Epithelial cell of prostate (primary cell): ENCODE measurements around the gene ARFRP1.

Experiments used
- DNase-seq: peaks from one replicate; pipeline ENCODE4 v3.0.0-alpha.2; 2011; ENCODE audit warnings: low read depth, low spot score
- H3K27ac ChIP-seq: fragments of 450-650 bp; 2 replicates; pipeline ENCODE4 v1.5.1; 2017; ENCODE audit warnings: mild to moderate bottlenecking

Gene ARFRP1

DNA sequence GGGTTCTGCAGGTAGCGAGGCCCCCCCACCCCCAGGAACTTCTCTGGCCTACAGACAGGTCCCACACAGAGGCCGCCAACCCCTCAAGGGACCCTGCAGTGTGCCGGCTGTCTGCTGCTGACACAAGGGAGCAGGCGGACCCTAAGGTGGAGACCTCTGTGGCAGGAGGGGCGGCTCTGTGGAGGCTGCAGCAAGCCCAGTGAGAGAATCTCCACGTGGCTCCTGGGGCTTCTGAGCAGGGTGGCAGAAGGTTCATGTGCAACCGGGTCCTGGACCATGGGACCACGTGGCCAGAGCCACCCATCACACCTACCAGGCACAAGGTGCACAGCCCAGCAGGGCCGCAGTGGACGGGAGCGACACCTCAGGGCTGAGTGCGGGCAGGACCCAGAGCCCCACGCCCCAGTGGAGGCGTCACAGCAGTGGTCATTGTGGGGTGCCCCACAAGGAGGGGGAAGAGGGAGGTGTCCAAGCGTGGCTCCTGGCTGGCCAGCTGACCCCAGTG, 4.3 kb downstream of the ARFRP1 start:
- DNase-seq: no peak
- H3K27ac ChIP-seq: no peak overlapping the region

DNA sequence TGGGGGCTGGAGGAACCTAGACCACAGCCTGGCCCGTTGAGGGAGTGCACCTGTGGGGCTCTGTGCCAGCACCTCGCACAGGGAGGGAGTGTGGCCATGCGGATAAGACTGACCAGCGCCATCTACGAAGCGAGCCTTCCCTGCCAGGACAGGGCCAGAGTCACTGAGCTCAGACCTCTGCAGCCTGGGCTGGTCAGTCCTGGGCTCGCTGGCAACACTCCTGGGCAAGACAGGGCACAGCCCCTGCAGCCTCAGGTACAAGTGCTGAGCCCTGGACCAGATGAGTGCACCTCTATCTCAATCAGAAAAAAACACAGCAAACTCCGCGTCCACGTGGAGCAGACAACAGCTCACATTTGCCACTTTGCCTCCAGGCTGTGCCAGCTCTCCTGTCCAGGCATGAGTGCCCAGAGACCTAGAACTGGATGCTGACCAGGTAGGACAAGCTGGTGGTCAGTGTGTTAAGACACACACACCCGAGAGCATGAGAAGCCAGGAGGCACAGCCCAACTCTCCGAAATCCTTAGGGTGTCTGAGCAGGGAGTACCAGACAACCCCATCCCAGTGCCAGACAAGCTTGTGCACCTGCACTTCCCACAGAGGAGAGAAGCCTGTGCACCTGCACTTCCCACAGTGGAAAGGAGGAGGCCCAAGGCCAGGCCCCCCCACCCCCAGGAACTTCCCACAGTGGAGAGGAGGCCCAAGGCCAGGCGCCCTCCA, 4.9 kb downstream of the ARFRP1 start:
- no peak overlapping the region for H3K27ac ChIP-seq
- DNase-seq: no peak

DNA sequence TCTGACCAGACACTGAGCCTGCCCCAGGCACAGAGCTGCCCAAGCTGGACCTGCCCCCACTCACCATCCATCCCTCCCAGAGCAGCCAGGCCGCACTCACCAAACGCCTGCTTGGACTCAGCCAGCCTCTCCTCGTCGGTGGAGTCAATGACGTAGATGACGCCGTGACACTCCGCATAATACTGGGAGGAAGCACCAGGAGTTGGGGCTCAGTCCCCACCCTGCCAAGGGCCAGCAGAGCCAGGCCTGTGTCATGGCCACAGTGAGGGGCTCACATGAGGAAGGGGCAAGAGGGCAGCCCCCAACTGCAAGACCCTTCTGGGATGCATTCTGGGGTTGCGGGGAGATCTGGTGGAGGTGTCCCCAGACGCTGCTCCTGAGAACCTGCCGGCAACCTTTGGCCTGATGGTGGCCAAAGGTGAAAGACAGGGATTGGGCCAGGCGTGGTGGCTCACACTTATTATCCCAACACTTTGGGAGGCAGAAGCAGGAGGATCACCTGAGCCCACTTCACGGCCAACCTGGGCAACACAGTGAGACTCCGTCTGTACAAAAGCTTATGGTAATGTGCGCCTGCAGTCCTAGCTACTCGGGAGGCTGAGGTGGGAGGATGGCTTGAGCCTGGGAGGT, 5.6 kb downstream of the ARFRP1 start:
- no peak for DNase-seq
- H3K27ac ChIP-seq: no peak overlapping the region

DNA sequence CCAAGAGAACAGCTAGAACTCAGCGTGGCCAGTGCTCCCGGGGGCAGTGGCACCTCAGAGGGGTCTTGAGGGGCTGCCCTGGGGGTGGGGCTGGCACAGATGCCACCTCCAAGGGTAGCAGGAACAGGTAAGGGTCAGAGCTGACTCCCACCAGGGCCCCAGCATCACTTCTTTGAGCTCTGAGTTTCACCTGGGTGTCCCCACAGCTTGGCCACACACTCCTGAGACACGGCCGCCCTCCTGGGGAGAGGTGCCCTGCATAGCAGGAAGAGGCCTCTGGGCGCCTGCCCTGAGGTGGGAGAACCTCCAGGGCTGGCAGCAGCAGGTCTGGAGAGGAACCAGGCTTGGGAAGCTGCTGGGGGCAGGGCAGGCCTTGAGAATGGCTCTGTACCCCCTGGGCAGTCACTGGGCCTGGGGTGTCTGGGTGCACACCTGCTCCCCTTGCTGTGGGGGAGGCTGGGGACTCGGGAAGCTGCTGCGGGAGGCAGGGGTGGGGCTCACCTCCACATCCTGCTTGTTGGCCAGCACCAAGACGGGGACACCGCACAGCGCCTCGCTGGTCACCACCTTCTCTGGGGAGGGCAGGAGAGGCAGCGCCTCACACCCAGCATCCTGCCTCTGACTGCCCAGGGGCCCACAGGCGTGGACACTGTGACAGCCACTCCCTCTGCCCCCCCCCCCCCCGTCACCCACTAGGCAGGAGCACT, 6.3 kb downstream of the ARFRP1 start:
- no peak overlapping the region for H3K27ac ChIP-seq
- DNase-seq: no peak

DNA sequence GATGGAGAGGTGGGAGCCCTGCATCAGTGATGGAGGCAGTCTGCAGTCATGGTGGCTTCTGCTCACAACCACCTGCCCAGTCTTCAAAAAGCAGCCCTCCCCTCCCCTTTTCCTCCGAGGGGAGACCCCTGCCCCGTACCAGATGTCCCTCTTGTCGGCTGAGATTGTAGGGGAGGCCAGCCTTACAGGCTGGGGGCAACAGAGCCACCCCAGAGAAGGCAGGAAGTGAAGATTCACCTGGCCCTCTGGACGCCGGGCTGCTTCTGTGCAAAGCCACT, 6.8 kb downstream of the ARFRP1 start:
- no peak overlapping the region for H3K27ac ChIP-seq
- no peak for DNase-seq

DNA sequence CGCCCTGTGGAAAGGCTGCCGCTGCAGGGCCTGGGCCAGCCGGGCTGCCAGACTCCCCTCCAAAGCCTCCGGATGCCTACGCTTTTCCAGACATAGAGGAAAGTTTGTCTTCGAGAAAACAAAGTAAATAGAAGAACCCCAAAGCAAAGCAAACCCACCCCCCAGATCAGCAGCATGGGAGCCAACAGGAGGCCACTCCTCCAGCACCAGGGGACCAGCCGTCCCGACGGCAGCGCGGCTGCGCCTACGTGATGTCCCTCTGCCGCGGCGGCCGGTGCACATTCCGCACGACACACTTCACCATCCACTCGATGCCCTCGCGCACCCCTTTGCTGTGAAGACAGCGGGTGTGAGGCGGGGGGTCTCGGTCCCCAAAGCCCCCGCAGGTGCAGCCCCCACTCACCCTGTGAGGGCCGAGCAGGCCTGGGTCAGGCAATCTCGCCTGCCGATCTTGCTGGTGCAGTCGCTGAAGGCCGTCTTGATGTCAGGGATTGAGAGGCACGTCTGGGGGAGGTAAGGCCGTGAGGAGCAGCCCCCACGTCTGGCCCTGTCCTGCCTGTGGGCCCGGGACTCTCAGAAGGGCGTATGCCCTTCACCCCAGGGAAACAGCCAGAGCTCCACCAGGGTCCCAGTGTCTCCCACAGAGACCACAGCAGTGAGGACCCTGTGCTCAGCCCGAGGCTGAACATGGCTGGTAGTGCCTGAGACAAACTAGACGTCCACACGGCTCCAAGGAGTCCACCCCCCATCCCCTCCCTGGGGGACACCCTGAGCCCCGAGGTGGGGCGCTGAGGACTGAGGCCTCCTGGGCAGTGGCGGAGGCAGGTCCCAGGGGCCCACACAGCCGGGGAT, 7.4 kb downstream of the ARFRP1 start:
- no peak for DNase-seq
- peak overlapping the region; percentile 90 for H3K27ac ChIP-seq

DNA sequence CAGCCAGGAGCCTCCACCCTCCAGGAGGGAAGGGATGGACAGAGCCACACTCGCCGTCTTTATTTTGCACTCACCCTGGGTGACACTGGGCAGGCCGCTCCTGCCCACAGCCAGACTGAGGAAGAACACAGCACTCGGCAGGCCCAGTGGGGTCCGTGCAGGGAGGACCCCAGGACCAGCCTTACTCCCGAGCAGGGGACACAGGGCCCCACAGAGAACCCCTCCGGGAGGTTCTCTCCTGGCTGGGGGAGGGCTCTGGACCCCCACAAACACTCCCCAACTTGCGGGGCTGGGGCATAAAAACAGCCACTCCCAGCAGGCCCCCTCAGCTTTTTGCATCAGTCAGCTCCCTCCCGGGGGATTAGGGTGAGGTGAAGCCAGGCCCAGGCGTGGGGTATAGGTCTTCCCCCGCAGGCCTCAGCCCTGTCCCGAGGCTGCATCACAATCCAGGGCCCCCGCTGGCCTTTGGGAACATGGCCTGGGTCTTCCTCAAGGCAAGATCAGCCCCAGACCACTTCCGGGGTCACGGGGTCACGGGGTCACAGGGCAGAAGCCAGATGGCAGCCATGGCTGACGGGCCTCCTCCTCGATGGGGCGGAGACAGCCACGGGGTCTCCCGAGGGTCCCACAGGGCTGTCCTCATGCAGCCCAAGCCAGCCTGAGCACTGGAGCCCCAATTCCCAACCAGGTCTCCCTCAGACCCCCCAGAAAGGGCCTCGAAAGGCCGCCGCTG, 8.1 kb downstream of the ARFRP1 start:
- H3K27ac ChIP-seq: peak overlapping the region; percentile 90
- DNase-seq: no peak

DNA sequence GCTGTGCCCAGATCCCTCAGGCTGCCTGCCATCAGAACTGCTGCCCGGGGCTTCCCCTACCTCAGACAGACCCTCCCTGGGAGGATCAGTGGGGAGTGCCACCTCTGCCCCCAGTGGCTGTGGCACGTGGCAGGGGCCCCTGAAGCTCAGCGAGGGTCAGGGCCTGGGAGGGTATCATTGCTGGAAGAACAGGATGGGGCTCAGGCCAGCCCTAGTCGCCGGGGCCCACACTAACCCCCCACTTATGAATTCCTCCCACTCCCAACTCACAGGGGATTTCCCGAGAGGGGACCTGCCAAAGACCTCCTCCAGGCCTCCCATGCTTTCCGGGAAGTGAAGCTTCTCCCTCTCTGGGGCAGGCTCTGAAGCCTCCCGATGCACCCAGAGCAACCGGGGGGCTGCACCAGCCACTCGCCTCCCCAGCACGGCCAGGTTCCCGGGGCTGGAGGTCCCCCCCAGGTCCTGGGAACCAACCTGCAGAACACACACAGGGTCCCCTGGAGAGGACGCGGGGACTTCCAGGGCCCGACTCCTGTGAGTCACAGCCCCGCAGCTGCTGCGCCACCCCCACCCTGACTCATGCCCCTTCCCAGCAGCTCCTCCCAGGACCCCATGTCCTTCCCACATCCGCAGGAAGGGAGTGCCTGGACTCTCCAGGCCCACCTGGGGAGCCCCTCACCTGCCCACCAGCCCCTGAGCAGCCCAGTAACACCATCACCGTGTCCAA, 8.9 kb downstream of the ARFRP1 start:
- peak; percentile 52 for DNase-seq

DNA sequence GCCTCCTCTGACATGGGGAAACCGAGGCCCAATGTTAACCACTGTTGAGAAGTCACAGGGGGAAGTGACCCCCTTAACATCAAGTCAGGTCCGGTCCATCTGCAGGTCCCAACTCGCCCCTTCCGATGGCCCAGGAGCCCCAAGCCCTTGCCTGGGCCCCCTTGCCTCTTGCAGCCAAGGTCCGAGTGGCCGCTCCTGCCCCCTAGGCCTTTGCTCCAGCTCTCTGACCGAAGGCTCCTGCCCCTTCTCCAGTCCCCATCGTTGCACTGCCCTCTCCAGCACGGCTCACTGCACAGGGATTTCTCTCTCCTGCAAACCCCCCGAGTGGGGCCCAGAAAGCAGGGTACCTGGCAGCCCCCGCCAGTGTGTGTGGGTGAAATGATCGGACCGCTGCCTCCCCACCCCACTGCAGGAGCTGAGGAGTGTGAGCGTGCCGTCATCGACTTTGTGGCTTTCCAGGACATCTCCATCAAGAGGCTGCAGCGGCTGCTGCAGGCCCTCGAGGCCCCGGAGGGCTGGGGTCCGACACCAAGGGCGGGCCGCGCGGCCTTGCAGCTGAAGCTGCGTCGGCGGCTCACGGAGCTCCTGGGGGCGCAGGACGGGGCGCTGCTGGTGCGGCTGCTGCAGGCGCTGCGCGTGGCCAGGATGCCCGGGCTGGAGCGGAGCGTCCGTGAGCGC, 9.8 kb downstream of the ARFRP1 start:
- no peak for DNase-seq
- peak overlapping the region; percentile 90 for H3K27ac ChIP-seq

More for the DNA sequence above, 8.9 kb downstream of the ARFRP1 start:
- H3K27ac ChIP-seq: peak overlapping the region; percentile 90

DNA sequence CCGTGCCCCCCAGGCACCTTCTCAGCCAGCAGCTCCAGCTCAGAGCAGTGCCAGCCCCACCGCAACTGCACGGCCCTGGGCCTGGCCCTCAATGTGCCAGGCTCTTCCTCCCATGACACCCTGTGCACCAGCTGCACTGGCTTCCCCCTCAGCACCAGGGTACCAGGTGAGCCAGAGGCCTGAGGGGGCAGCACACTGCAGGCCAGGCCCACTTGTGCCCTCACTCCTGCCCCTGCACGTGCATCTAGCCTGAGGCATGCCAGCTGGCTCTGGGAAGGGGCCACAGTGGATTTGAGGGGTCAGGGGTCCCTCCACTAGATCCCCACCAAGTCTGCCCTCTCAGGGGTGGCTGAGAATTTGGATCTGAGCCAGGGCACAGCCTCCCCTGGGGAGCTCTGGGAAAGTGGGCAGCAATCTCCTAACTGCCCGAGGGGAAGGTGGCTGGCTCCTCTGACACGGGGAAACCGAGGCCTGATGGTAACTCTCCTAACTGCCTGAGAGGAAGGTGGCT, 10.4 kb downstream of the ARFRP1 start:
- no peak for DNase-seq
- peak overlapping the region; percentile 90 for H3K27ac ChIP-seq

DNA sequence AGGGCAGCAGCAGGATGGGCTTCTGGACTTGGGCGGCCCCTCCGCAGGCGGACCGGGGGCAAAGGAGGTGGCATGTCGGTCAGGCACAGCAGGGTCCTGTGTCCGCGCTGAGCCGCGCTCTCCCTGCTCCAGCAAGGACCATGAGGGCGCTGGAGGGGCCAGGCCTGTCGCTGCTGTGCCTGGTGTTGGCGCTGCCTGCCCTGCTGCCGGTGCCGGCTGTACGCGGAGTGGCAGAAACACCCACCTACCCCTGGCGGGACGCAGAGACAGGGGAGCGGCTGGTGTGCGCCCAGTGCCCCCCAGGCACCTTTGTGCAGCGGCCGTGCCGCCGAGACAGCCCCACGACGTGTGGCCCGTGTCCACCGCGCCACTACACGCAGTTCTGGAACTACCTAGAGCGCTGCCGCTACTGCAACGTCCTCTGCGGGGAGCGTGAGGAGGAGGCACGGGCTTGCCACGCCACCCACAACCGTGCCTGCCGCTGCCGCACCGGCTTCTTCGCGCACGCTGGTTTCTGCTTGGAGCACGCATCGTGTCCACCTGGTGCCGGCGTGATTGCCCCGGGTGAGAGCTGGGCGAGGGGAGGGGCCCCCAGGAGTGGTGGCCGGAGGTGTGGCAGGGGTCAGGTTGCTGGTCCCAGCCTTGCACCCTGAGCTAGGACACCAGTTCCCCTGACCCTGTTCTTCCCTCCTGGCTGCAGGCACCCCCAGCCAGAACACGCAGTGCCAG, 11.0 kb downstream of the ARFRP1 start, which contains the start of gene TNFRSF6B:
TSS of gene TNFRSF6B (plus strand) at position 25 of the 729 bp plus-strand sequence. CDS start at position 141, 116 bp downstream.
- no peak for DNase-seq
- H3K27ac ChIP-seq: peak within 1 kb of the TSS; percentile 90

DNA sequence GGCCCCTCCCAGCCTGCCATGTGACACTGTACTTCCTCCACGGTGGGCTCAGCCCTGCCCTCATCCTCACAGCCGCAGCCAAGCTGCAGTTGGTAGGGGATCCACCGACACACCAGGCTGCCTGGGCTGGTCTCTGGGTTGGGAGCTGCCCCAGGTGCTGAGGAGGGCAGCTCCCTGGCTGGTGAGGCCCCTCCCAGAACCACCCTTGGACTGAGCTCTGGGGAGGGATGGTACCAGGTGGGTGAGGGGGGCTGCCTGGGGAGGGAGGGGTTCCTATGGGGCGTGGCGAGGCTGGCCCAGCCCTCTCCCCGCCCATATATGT, 11.5 kb downstream of the ARFRP1 start:
- H3K27ac ChIP-seq: peak overlapping the region; percentile 90
- DNase-seq: peak; percentile 22

DNA sequence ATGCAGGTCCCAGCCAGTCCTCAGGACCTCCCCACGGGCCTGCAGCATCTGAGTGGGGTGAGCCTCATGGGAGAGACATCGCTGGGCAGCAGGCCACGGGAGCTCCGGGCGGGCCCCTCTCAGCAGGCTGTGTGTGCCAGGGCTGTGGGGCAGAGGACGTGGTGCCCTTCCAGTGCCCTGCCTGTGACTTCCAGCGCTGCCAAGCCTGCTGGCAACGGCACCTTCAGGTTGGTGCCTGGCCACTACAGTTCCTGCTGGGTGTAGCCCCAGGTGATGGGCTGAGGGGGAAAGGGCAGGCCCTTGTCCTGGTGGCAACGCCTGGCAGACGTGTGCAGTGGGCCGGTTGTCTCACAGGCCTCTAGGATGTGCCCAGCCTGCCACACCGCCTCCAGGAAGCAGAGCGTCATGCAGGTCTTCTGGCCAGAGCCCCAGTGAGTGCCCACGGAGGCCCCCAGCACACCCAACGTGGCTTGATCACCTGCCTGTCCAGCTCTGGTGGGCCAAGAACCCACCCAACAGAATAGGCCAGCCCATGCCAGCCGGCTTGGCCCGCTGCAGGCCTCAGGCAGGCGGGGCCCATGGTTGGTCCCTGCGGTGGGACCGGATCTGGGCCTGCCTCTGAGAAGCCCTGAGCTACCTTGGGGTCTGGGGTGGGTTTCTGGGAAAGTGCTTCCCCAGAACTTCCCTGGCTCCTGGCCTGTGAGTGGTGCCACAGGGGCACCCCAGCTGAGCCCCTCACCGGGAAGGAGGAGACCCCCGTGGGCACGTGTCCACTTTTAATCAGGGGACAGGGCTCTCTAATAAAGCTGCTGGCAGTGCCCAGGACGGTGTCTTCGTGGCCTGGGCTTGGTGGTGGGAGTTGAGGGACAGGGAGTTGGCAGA, 12.1 kb downstream of the ARFRP1 start:
- peak overlapping the region; percentile 90 for H3K27ac ChIP-seq

DNA sequence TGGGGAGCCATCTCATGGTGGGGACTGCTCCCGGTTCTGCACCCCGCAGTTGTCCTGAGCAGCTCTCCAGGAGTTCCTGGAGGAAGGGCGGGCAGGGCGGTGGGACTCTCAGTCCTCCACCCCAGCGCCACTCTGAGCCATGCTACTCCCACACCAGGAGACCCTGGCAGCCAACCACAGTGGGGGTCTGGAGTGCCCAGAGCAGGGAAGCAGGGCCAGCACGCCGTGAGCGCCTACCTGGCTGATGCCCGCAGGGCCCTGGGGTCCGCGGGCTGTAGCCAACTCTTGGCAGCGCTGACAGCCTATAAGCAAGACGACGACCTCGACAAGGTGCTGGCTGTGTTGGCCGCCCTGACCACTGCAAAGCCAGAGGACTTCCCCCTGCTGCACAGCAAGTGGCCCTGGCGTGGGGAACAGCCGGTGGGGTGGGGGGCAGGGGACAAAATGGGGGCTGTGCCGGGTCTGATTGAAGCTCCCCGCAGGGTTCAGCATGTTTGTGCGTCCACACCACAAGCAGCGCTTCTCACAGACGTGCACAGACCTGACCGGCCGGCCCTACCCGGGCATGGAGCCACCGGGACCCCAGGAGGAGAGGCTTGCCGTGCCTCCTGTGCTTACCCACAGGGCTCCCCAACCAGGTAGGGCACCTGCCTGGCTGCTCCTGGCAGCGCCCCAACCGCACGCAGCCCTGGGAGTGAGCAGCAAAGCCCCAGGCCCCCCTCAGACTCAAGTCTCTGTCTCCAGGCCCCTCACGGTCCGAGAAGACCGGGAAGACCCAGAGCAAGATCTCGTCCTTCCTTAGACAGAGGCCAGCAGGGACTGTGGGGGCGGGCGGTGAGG, 13.0 kb downstream of the ARFRP1 start:
- H3K27ac ChIP-seq: peak overlapping the region; percentile 90
- no peak for DNase-seq

More for the DNA sequence above, 12.1 kb downstream of the ARFRP1 start:
- no peak for DNase-seq

DNA sequence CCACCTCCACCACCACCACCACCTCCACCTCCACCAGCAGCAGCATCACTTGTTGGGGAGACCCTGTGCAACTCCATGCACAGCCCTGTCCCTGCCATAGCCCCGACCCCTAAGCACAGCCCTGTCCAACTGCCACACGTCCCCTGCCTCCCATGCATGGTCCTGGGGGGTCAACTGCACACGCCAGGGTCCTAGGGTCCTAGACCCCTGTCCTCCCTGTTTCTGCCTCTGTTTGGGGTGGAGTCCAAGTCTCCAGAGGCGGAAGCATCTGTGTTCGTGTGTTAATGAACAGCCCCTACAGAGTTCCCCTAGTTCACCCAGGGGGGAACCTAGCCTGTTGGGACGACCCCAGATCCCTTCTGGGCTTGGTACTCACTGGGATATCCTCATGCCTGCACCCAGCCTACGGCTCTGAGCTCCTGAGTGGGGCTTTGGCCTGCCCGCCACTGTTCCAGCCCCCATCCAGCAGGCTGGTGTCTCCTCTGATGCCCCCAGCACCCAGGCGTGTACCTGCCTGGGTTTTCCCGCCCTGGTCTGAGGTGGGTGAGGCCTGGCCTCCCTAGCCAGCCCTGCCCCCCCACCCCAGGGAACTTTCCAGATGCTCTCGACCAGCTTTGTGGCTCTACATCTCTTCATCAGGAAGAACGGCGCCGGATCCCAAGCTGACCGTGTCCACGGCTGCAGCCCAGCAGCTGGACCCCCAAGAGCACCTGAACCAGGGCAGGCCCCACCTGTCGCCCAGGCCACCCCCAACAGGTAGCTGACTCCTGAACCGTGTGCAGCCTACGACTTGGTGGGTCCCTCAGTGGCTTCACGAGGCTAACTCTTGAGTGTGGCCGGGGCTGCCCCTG, 13.8 kb downstream of the ARFRP1 start:
- no peak for DNase-seq
- H3K27ac ChIP-seq: no peak overlapping the region
